DOHH2 (cell line): ENCODE results near the gene IGF2BP3.

Source experiments
- CTCF ChIP-seq: fragments of 200-600 bp; sonication (generic); IDR thresholded peaks from one replicate; pipeline ENCODE4 v1.5.1; 2014; ENCODE audit warnings: antibody characterized with exemption, mild to moderate bottlenecking, low read depth, low read length; ENCODE audit not compliant: poor library complexity, severe bottlenecking
- EZH2phosphoT487 ChIP-seq: fragments of 200-600 bp; sonication (generic); IDR thresholded peaks from 2 replicates; pipeline ENCODE4 v1.6.1; 2017; ENCODE audit warnings: borderline replicate concordance, mild to moderate bottlenecking, antibody characterized with exemption, low read length, moderate library complexity, mixed read lengths

DNA sequence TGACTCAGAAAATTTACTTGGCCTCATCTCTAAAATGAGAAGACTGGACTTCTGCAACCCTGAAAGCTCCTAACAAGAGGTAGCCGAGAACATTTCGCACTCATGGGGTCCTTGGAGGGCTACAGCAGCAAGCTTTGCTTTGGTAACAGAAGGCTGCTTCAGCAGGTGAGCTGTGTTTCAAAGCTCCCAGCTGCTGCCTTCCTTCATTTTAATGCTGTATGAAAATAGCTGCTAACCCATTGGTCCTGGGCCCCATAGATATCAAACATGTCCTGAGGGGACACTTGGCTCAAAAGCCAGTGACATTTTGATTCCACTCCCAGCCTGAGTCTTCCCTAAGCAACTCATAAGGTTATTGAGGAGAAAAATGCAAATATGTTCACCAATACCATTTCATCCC is 185.4 kb downstream of the IGF2BP3 start:
- TF ChIP-seq EZH2phosphoT487 (no peak), CTCF (no peak)
